Stimulated activated CD4-positive, alpha-beta T cell treated with anti-CD3 and anti-CD28 coated beads, Interleukin-1b, Interleukin-23, amount 100 ng/mL, for 24 hours (primary cell): ENCODE measurements around the gene SRRM4.

Experiments
- DNase-seq, 4 experiments: peaks; one replicate each; pipeline ENCODE4 v3.0.0-alpha.2; 2020; ENCODE audit warnings: low read depth in 4 of 4, low spot score in 1 of 4

The SRRM4 gene

GRCh38 chr12:119198440-119198839 is 217.1 kb downstream of the SRRM4 start:
- DNase-seq, result no peak

GRCh38 chr12:119200601-119201000 is 219.3 kb downstream of the SRRM4 start:
- DNase-seq, result no peak

- DNase-seq, result no peak
Measured at GRCh38 chr12:119201789-119202543, 220.6 kb downstream of the SRRM4 start.

- DNase-seq, result no peak
Measured at GRCh38 chr12:119202544-119202943, 221.2 kb downstream of the SRRM4 start.

GRCh38 chr12:119204131-119204530 is 222.8 kb downstream of the SRRM4 start:
- DNase-seq, result no peak

- DNase-seq, result no peak
Measured at GRCh38 chr12:119204671-119205285, 223.4 kb downstream of the SRRM4 start.

GRCh38 chr12:119206348-119207062 is 225.2 kb downstream of the SRRM4 start:
- DNase-seq, result no peak

- DNase-seq, result no peak
Measured at GRCh38 chr12:119207063-119207560, 225.8 kb downstream of the SRRM4 start.

GRCh38 chr12:119208626-119209061 is 227.3 kb downstream of the SRRM4 start:
- DNase-seq, result no peak

- no peak for DNase-seq
Measured at GRCh38 chr12:119211884-119212283, 230.5 kb downstream of the SRRM4 start.
